HepG2 (cell line): ENCODE measurements around the gene TP73. TPM values are rescaled to one million over a fixed set of nuclear protein-coding genes. Genes with fewer than 3 reads are reported as not detected.

Experiments used
- CAMTA2 ChIP-seq: sonication (generic); formaldehyde crosslinking; IDR thresholded peaks from 2 replicates; pipeline ENCODE4 v1.4.0; 2020; ENCODE audit warnings: mild to moderate bottlenecking, missing genetic modification reagents, borderline replicate concordance
- ELF4 ChIP-seq: sonication (generic); formaldehyde crosslinking; IDR thresholded peaks from 2 replicates; pipeline ENCODE4 v1.5.0; 2020; ENCODE audit warnings: missing genetic modification reagents, mild to moderate bottlenecking, moderate library complexity, borderline replicate concordance
- ERF ChIP-seq: IDR thresholded peaks from 2 replicates; pipeline ENCODE4 v1.6.1; 2018; ENCODE audit warnings: missing biosample characterization, missing genetic modification reagents
- FOXJ3 ChIP-seq: sonication (generic); formaldehyde crosslinking; IDR thresholded peaks from 2 replicates; pipeline ENCODE4 v1.4.0; 2020; ENCODE audit warnings: missing genetic modification reagents, mild to moderate bottlenecking, borderline replicate concordance
- HOXA7 ChIP-seq: sonication (generic); formaldehyde crosslinking; IDR thresholded peaks from 2 replicates; pipeline ENCODE4 v1.8.1; 2022; ENCODE audit warnings: mild to moderate bottlenecking, missing genetic modification reagents, moderate library complexity
- IRX3 ChIP-seq: sonication (generic); formaldehyde crosslinking; IDR thresholded peaks from 2 replicates; pipeline ENCODE4 v1.8.1; 2023; ENCODE audit warnings: mild to moderate bottlenecking, low read depth, missing genetic modification reagents, borderline replicate concordance
- ISX ChIP-seq: sonication (generic); formaldehyde crosslinking; conservative IDR thresholded peaks from 2 replicates; pipeline ENCODE4 v1.5.0; 2020; ENCODE audit warnings: missing genetic modification reagents
- MAFF ChIP-seq: IDR thresholded peaks from 2 replicates; pipeline ENCODE4 v1.6.1; 2011; ENCODE audit warnings: low read depth, low read length, improper control_type of control experiment
- MAFK ChIP-seq, 2 experiments: IDR thresholded peaks in 1 of 2; conservative IDR thresholded peaks in 1 of 2; 2 replicates each; pipeline ENCODE4 v1.6.1; 2011; ENCODE audit warnings: improper control_type of control experiment in 2 of 2, low read length in 2 of 2
- MAZ ChIP-seq, 2 experiments: sonication (generic) in 1 of 2; formaldehyde crosslinking in 1 of 2; IDR thresholded peaks; 2 replicates each; pipeline versions ENCODE4 v1.5.0 to v1.6.1; 2012 to 2020; ENCODE audit warnings: low read depth in 2 of 2, mild to moderate bottlenecking in 2 of 2, borderline replicate concordance in 1 of 2, improper control_type of control experiment in 1 of 2, low read length in 1 of 2, missing genetic modification reagents in 1 of 2, moderate library complexity in 1 of 2
- MEIS2 ChIP-seq: sonication (generic); formaldehyde crosslinking; IDR thresholded peaks from 2 replicates; pipeline ENCODE4 v1.9.0; 2021; ENCODE audit warnings: mild to moderate bottlenecking, missing genetic modification reagents
- MIXL1 ChIP-seq: IDR thresholded peaks from 2 replicates; pipeline ENCODE4 v1.6.1; 2016
- POLR2G ChIP-seq: fragments of 200-400 bp; formaldehyde crosslinking; IDR thresholded peaks from 2 replicates; pipeline ENCODE4 v1.6.1; 2018; ENCODE audit warnings: mild to moderate bottlenecking, low read depth, low read length, moderate library complexity
- REL ChIP-seq: sonication (generic); formaldehyde crosslinking; conservative IDR thresholded peaks from 2 replicates; pipeline ENCODE4 v1.8.0; 2022; ENCODE audit warnings: mild to moderate bottlenecking, missing genetic modification reagents, moderate library complexity
- SCMH1 ChIP-seq: sonication (generic); formaldehyde crosslinking; IDR thresholded peaks from 2 replicates; pipeline ENCODE4 v1.9.0; 2021; ENCODE audit warnings: missing genetic modification reagents, mild to moderate bottlenecking, borderline replicate concordance
- SRSF9 ChIP-seq: fragments of 200-400 bp; formaldehyde crosslinking; IDR thresholded peaks from 2 replicates; pipeline ENCODE4 v1.6.1; 2018; ENCODE audit warnings: borderline replicate concordance, mild to moderate bottlenecking, low read depth, low read length; ENCODE audit not compliant: insufficient read depth, poor library complexity, severe bottlenecking
- STAG1 ChIP-seq: sonication (generic); formaldehyde crosslinking; IDR thresholded peaks from 2 replicates; pipeline ENCODE4 v1.4.0; 2020; ENCODE audit warnings: missing genetic modification reagents
- ZBTB7B ChIP-seq: sonication (generic); formaldehyde crosslinking; IDR thresholded peaks from 2 replicates; pipeline ENCODE4 v1.4.0; 2020; ENCODE audit warnings: missing genetic modification reagents
- ZNF138 ChIP-seq: sonication (generic); formaldehyde crosslinking; IDR thresholded peaks from 2 replicates; pipeline ENCODE4 v1.5.0; 2020; ENCODE audit warnings: mild to moderate bottlenecking, low read depth, missing genetic modification reagents
- ZNF260 ChIP-seq: sonication (generic); formaldehyde crosslinking; IDR thresholded peaks from 2 replicates; pipeline ENCODE4 v1.4.0; 2020; ENCODE audit warnings: missing genetic modification reagents, low read depth, mild to moderate bottlenecking, borderline replicate concordance
- ZNF383 ChIP-seq: sonication (generic); formaldehyde crosslinking; IDR thresholded peaks from 2 replicates; pipeline ENCODE4 v1.4.0; 2020; ENCODE audit warnings: missing genetic modification reagents, mild to moderate bottlenecking, borderline replicate concordance
- ZNF605 ChIP-seq: sonication (generic); formaldehyde crosslinking; IDR thresholded peaks from 2 replicates; pipeline ENCODE4 v1.8.0; 2022; ENCODE audit warnings: mild to moderate bottlenecking, missing genetic modification reagents
- ZNF792 ChIP-seq: IDR thresholded peaks from 2 replicates; pipeline ENCODE4 v1.6.1; 2016
- ZNF883 ChIP-seq: sonication (generic); formaldehyde crosslinking; IDR thresholded peaks from 2 replicates; pipeline ENCODE4 v1.5.1; 2020; ENCODE audit warnings: mild to moderate bottlenecking, missing genetic modification reagents; ENCODE audit errors: not compliant biosample characterization
- polyA plus RNA-seq, 8 experiments: library from polyadenylated mRNA; depleted of rRNA in 3 of 8; stranded (reverse) in 7 of 8; unstranded in 1 of 8; fragments of >200 nt; fragmentation: Illumina TruSeq in 4 of 8; extraction: Trizol in 4 of 8; gene quantifications; 2 replicates each; pipeline versions ENCODE4 v1.2.1 to v1.2.3, GENCODE V29; 2011 to 2016; ENCODE audit warnings: low read depth in 4 of 8, missing spikeins in 1 of 8, mixed read lengths in 1 of 8; ENCODE audit not compliant: insufficient read depth in 1 of 8
- total RNA-seq, 5 experiments: library from RNA; depleted of rRNA; stranded (reverse); fragments of >200 nt; fragmentation: Illumina TruSeq; extraction: Trizol; gene quantifications; 2 replicates each; pipeline ENCODE4 v1.2.3, GENCODE V29; 2016; ENCODE audit warnings: low read depth in 1 of 5
- TF ChIP-seq, protein P1 (sequence below): sonication (generic); formaldehyde crosslinking; conservative IDR thresholded peaks from 2 replicates; pipeline ENCODE4 v1.8.1; 2023; ENCODE audit warnings: missing genetic modification reagents
- TF ChIP-seq, protein P2 (sequence below): sonication (generic); formaldehyde crosslinking; IDR thresholded peaks from 2 replicates; pipeline ENCODE4 v1.5.0; 2020; ENCODE audit warnings: mild to moderate bottlenecking, low read depth, missing genetic modification reagents, borderline replicate concordance
- TF ChIP-seq, protein P3 (sequence below): IDR thresholded peaks from 2 replicates; pipeline ENCODE4 v1.6.1; 2012; ENCODE audit warnings: low read depth, low read length, improper control_type of control experiment

Gene TP73
- total and polyA plus RNA-seq, 2 of the 13 experiments (the other 11 are each of a cell fraction or from before 2014, with no cell fraction given), result 0.49 to 1.1 TPM

DNA sequence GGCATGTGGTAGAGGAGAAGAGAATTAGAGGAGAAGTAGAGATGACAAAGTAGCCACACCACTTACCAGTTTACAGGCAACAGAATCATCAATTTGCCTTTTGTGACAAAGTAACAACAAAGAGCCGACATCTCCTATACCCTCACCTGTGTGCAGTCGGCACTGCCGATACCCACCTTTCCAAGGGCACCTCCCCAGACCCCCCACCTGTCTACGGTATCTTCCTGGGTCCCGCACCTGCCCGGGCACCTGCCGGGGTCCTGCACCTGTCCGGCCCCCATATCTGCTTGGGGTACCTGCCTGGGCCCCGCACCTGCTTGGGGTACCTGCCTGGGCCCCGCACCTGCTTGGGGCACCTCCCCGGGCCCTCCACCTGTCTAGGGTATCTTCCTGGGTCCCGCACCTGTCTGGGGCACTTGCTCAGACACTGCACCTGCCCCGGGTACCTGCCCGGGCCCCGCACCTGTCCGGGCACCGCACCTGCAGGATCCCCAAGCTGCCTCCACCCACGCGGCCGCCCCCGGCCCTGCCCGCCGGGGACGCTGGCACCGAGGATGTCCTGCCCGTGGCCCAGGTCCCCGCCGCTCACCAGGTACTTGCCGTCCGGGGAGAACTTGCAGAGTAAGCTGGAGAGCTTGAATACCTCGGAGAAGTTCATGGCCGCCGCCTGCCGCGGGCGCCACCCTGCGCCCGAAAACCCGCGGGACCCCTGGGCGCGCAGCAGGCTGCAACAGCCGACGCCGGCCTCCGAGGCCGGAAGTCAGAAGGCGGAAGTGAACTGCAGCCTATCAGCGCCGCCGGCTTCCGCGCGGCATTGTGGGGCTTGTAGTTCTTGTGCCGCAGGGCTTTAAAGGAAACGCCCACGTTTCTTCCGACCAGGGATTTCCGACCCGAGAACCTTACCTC lies 2.7 kb upstream of the TP73 start, which contains the start of gene WRAP73 (continued):
- TF ChIP-seq REL (CRISPR knock-in tag) (no peak), IRX3 (CRISPR knock-in tag) (no peak), ZNF883 (CRISPR knock-in tag) (peak; percentile 41), CAMTA2 (no peak), HOXA7 (CRISPR knock-in tag) (no peak), ZNF383 (CRISPR knock-in tag) (0 out of 2 replicates have a peak, but pooled peaks have one; percentile 34), POLR2G (peak; percentile 89), ZNF138 (CRISPR knock-in tag) (no peak), ERF (CRISPR knock-in tag) (0 out of 2 replicates have a peak, but pooled peaks have one; percentile 43), MAFK (conservative IDR thresholded peaks at IDR 0.05 in 1 of 2, IDR thresholded peaks at IDR 0.05 in 1 of 2; ENCODE audit: low read length in 2 of 2) (no peak), ELF4 (CRISPR knock-in tag) (no peak), FOXJ3 (CRISPR knock-in tag) (no peak), ZNF260 (CRISPR knock-in tag) (no peak), MAFF (no peak), ZBTB7B (CRISPR knock-in tag) (0 out of 2 replicates have a peak, but pooled peaks have one; percentile 32), SCMH1 (CRISPR knock-in tag) (no peak), MAZ (IDR thresholded peaks at IDR 0.05; ENCODE audit: borderline replicate concordance, low read depth, low read length) (no peak), MAZ (CRISPR knock-in tag; IDR thresholded peaks at IDR 0.05; ENCODE audit: low read depth) (no peak), ISX (no peak), ZNF792 (CRISPR knock-in tag) (no peak), SRSF9 (no peak), MIXL1 (CRISPR knock-in tag) (no peak), STAG1 (CRISPR knock-in tag) (no peak), ZNF605 (CRISPR knock-in tag) (no peak), MEIS2 (CRISPR knock-in tag) (no peak)
- TF ChIP-seq, protein P1, sequence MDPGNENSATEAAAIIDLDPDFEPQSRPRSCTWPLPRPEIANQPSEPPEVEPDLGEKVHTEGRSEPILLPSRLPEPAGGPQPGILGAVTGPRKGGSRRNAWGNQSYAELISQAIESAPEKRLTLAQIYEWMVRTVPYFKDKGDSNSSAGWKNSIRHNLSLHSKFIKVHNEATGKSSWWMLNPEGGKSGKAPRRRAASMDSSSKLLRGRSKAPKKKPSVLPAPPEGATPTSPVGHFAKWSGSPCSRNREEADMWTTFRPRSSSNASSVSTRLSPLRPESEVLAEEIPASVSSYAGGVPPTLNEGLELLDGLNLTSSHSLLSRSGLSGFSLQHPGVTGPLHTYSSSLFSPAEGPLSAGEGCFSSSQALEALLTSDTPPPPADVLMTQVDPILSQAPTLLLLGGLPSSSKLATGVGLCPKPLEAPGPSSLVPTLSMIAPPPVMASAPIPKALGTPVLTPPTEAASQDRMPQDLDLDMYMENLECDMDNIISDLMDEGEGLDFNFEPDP (CRISPR knock-in tag), result 0 out of 2 replicates have a peak, but pooled peaks have one; percentile 75
- TF ChIP-seq, protein P2, sequence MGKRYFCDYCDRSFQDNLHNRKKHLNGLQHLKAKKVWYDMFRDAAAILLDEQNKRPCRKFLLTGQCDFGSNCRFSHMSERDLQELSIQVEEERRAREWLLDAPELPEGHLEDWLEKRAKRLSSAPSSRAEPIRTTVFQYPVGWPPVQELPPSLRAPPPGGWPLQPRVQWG, result no peak
- TF ChIP-seq, protein P3, sequence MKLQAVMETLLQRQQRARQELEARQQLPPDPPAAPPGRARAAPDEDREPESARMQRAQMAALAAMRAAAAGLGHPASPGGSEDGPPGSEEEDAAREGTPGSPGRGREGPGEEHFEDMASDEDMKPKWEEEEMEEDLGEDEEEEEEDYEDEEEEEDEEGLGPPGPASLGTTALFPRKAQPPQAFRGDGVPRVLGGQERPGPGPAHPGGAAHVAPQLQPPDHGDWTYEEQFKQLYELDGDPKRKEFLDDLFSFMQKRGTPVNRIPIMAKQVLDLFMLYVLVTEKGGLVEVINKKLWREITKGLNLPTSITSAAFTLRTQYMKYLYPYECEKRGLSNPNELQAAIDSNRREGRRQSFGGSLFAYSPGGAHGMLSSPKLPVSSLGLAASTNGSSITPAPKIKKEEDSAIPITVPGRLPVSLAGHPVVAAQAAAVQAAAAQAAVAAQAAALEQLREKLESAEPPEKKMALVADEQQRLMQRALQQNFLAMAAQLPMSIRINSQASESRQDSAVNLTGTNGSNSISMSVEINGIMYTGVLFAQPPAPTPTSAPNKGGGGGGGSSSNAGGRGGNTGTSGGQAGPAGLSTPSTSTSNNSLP, result no peak
